Fibroblast of mammary gland (primary cell): ENCODE measurements around the gene EVA1C.
"Not testable (repeated sequence)": the region's sequence is repeated elsewhere in the genome, so short reads cannot be mapped to it uniquely, and the experiment has no call there.

ENCODE experiments used
- DNase-seq: peaks from one replicate; pipeline ENCODE4 v3.0.0-alpha.2; 2010; ENCODE audit warnings: low read depth
- H3K4me3 ChIP-seq: 2 replicates; pipeline ENCODE4 v1.5.1; 2011; ENCODE audit warnings: low read depth, mild to moderate bottlenecking, low read length, moderate library complexity; ENCODE audit not compliant: control insufficient read depth
- TF ChIP-seq, protein P1 (sequence below): conservative IDR thresholded peaks from 2 replicates; pipeline ENCODE4 v1.5.1; 2011; ENCODE audit warnings: low read depth, low read length, inconsistent platforms; ENCODE audit not compliant: control insufficient read depth, insufficient read depth

The EVA1C gene

DNA sequence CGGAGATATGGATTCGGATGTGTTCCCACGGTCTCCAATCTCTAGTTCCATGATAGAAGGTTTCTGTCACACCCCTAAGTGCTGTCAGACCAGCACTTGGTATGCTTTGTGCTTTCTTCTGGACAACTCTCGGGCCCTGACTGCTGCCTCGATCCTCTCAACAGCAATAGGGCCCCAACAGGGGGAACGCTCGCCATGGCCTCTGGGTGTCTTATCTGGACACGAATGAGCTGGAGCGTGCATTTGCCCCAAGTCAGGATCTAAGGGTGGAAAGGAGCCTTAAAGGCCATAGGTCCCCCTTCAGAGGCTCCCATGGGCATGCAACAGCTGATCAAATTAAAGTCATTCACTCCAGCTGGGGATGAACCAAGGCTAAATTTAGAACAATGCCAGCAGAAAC, 96.1 kb downstream of the EVA1C start:
- TF ChIP-seq, protein P1, sequence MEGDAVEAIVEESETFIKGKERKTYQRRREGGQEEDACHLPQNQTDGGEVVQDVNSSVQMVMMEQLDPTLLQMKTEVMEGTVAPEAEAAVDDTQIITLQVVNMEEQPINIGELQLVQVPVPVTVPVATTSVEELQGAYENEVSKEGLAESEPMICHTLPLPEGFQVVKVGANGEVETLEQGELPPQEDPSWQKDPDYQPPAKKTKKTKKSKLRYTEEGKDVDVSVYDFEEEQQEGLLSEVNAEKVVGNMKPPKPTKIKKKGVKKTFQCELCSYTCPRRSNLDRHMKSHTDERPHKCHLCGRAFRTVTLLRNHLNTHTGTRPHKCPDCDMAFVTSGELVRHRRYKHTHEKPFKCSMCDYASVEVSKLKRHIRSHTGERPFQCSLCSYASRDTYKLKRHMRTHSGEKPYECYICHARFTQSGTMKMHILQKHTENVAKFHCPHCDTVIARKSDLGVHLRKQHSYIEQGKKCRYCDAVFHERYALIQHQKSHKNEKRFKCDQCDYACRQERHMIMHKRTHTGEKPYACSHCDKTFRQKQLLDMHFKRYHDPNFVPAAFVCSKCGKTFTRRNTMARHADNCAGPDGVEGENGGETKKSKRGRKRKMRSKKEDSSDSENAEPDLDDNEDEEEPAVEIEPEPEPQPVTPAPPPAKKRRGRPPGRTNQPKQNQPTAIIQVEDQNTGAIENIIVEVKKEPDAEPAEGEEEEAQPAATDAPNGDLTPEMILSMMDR, result no peak
- no peak for DNase-seq
- H3K4me3 ChIP-seq, result no peak overlapping the region

DNA sequence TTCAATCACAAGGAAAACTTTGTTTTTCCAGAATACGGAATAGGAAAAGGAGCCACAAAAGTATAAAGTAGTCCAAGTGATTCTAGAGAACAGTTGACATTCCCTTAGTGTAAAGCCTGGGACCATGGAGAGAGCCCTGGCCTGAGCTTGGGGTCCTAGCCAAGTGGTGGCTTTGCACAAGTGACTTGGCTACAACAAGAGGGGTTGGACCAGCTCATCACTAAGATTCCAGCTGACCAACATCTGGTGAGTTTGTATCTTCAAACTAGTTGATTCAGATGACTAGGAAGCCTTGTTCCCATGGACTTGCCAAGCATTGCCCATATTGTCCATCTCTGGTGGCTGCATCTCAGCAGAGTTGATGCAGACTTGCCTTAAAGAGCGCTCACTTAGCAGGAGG, 96.5 kb downstream of the EVA1C start:
- DNase-seq, H3K4me3 ChIP-seq: not testable (repeated sequence)

DNA sequence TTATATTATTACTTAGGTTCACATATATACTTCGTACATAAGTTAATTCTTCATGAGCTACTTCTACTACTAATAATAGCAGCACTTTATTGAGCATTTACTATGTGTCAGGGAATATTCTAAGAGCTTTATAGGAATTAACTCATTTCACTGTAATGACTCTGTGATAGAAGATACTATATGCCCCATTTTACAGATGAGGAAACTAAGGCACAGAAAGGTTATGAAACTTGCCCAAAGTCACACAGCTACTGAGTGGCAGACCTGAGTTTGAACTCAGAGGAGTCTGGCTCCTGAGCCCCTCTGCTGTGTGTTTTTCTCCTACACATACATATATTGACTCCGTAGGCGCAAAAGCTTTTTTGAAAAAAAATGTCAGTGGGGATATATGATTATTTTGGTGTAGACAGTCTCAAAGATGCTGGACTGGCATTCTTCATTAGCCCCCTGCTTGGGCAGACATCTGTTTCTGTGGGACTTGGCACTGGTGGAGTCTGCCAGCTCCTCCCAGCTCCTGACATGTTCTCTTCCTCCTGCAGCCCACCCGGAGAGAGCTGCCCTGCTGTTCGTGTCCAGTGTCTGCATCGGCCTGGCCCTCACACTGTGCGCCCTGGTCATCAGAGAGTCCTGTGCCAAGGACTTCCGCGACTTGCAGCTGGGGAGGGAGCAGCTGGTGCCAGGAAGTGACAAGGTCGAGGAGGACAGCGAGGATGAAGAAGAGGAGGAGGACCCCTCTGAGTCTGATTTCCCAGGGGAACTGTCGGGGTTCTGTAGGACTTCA, 102.0 kb downstream of the EVA1C start:
- no peak overlapping the region for H3K4me3 ChIP-seq
- TF ChIP-seq, protein P1, result no peak
- no peak for DNase-seq

DNA sequence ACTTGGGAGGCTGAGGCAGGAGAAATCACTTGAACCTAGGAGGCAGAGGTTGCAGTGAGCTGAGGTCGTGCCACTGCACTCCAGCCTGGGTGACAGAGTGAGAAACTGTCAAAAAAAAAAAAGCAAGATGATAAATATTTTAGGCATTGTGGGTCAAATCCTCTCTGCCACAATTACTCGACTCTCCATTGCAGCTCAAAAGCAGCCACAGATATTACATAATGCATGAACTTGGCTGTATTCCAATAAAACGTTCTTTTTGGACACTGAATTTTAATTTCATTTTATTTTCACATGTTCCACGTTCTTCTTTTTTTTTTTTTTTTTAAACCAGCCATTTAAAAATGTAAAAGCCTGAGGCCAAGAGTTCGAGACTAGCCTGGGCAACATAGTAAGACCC, 103.4 kb downstream of the EVA1C start:
- TF ChIP-seq, protein P1, result no peak
- no peak overlapping the region for H3K4me3 ChIP-seq

DNA sequence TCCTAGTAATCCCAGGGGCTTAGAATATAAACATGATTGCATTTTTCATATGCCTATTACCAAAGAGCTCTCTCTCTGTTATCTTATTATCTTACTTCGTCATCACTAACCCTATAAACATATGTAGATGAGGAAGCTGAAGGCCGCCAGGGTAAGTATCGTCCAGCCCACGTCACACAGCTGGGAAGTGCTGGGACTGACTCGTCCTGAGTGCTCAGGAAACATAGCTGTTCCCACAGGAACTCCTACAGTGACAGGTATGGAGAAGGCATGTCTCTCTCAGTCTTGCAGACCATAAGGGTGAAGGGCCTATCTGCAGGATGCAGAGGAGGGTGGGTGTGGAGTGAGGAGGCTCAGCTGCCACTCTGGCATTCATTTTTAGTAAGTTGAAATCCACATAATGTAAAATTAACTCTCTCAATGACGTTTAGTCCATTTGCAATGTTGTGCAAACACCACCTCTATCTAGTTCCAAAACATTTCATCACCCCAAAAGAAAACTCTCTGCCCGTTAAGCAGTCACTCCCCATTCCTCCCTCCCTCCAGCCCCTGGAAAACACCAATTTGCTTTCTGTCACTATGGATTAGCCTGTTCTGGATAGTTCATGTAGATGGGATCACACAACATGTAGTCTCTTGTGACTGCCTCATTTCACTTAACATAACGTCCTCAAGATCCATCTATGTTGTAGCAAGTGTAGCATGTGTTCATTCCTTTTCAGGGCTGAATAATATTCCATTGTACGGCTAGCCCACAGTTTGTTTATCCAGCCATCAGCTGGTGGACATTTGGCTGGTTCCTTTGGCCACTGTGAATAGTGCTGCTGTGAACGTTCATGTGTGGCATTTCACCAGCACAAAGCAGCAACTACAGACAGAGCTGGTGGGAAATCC, 104.5 kb downstream of the EVA1C start:
- TF ChIP-seq, protein P1, result no peak
- peak; percentile 99 for DNase-seq
- no peak overlapping the region for H3K4me3 ChIP-seq

More for the DNA sequence above, 103.4 kb downstream of the EVA1C start:
- peak; percentile 63 for DNase-seq

DNA sequence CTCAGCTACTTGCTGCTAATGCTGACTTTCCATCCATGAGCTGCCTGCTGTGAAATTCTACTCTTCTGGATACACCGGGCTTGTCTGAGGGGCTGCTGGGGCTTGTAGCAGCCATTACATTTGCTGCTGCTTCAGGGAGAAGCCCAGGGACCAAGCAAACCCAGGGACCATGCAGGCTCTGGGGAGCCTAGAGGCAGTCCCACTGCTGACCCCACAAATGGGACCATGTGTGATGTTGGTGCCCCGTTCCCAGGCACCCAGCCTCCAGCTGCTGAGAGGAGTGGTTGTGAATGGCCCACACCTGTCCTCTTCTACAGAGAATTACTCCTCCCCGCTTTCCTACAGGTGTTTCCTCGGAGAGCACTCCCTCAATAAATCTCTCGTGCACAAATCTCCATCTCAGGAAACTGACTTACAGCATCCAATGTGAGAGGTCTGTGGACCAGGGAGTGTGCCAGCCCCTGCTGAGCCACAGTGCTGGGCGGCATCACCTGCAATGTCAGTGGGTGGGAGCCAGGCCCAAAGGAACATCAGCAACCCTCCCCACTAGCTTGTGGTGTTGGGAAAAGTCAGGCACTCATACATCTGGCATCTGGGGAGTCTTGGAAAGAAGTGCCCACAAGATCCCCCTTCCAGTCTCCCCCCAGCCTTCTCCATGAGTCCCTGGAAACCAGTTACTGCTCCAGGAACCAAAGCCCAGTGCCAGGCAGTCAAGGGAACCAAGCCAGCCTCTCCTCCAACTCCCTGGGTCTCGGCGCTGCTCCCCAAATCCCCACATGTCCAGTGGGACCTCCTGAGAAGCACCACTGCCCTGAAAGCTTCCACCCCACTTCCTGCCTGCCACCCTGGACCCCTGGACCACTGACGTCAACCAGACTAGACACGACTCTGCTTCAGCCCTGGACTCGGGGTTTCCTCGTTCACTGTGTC, 107.7 kb downstream of the EVA1C start:
- TF ChIP-seq, protein P1, result no peak
- no peak for DNase-seq
- no peak overlapping the region for H3K4me3 ChIP-seq
